Activated CD4-positive, alpha-beta T cell treated with anti-CD3 and anti-CD28 coated beads for 36 hours (primary cell): Measurements from ENCODE around the gene NEURL1. TPM values are rescaled to one million over a fixed set of nuclear protein-coding genes. Genes with fewer than 3 reads are reported as not detected.

Experiments
- ATAC-seq: fragments of 200-7000 bp; cut with Tn5 transposase; one replicate; pipeline ENCODE4 v1.10.0; 2021; ENCODE audit warnings: mild to moderate bottlenecking, moderate library complexity
- CTCF ChIA-PET: fragments of 350-600 bp; sonication (Branson Sonifier 250); formaldehyde crosslinking; loops from one replicate; lab custom pipeline; 2021; ENCODE audit warnings: antibody characterized with exemption; lab: Charles Lee
- POLR2A ChIA-PET: fragments of 350-600 bp; sonication (Branson Sonifier 250); formaldehyde crosslinking; loops from one replicate; lab custom pipeline; 2021; ENCODE audit warnings: antibody characterized with exemption, inconsistent platforms; lab: Charles Lee
- DNase-seq: peaks from one replicate; pipeline ENCODE4 v3.0.0-alpha.2; 2020
- H3K27ac Mint-ChIP-seq: one replicate; pipeline ENCODE4 v1.8.0; 2021; ENCODE audit warnings: mixed read lengths
- H3K27me3 Mint-ChIP-seq: one replicate; pipeline ENCODE4 v1.8.0; 2021; ENCODE audit warnings: mixed read lengths
- H3K36me3 Mint-ChIP-seq: one replicate; pipeline ENCODE4 v1.8.0; 2021; ENCODE audit warnings: low read depth, mixed read lengths
- H3K4me1 Mint-ChIP-seq: one replicate; pipeline ENCODE4 v1.8.0; 2021; ENCODE audit warnings: mixed read lengths
- H3K4me3 Mint-ChIP-seq: one replicate; pipeline ENCODE4 v1.8.0; 2021; ENCODE audit warnings: mild to moderate bottlenecking, moderate library complexity, mixed read lengths
- H3K9me3 Mint-ChIP-seq: one replicate; pipeline ENCODE4 v1.8.0; 2021; ENCODE audit warnings: low read depth, mixed read lengths
- intact Hi-C, 2 experiments: fragments of 100-400 bp; cut with DNase I in 1 of 2; cut with micrococcal nuclease in 1 of 2; formaldehyde crosslinking; loops; one replicate each; pipeline versions ENCODE4 v1.14.2 to v1.15.1; 2022 to 2024; cut with DNase I, micrococcal nuclease
- total RNA-seq, 2 experiments: library from RNA; stranded (reverse); gene quantifications; one replicate each; pipeline ENCODE4 v1.2.3, GENCODE V29; 2021

Gene NEURL1
- total RNA-seq, 2 experiments from 2014 or later = 2.3 to 2.4 TPM

DNA sequence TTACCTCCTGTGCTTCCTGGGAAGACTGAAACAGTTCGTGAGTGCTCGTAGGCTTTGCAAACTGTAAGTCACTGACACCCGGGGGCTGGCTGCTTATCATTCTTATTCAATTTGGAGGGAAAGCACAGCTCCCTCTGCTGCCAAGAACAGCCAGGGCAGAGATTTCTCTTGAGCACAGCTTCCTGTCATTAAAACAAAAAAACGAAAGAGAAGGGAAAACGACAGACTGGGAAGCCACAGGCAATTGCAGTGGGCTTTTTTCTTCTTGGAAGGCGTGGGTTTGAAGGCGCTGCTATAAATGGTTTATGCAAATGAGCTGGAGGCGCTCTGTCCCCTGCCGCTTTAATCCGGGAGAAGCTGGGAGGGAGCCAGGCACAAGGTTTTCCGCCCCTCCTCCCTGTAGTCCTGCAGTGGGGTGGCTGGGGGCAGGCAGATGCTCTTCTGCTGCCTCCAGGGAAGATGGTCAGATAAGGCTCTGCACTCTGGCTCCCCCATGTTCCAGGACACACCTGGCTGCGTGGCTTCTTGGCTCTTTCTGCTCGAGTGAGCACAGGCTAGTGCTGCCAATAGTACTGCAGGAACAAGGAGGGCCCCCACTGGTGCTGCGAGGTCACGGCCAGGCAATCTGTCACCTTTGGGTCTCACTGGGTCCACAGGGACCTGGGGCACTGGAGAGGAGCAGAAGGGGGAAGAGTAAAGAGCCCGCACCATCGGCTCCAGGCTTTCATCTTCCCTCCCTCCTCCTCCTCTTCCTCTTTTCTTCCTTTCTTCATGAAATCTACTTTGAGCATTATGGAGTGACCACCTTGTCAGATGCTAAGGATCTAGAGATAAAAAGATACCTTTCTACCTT lies 49.5 kb downstream of the NEURL1 start:
- Mint-ChIP-seq H3K4me1 (peaks cover 11% of the 10 kb centered on the region), H3K27ac (peak overlapping the region; percentile 10), H3K36me3 (no peaks in the 10 kb centered on the region), H3K9me3 (no peaks in the 10 kb centered on the region), H3K4me3 (peak overlapping the region; percentile 47), H3K27me3 (peaks cover 9% of the 10 kb centered on the region)
- ChIA-PET POLR2A (interaction anchor here (0.7 kb wide), 1 partner anchor 39 kb away, joined by 3 read pairs; no protein-coding TSS in a partner anchor), CTCF (interaction anchor here (0.7 to 1.7 kb wide), 7 partner anchors 12 to 33 kb away, joined by 3 to 7 read pairs (median 3); no protein-coding TSS in a partner anchor)
- DNase-seq = peak; percentile 69
- peak; percentile 78 for ATAC-seq
- intact Hi-C loops = no loop called here

DNA sequence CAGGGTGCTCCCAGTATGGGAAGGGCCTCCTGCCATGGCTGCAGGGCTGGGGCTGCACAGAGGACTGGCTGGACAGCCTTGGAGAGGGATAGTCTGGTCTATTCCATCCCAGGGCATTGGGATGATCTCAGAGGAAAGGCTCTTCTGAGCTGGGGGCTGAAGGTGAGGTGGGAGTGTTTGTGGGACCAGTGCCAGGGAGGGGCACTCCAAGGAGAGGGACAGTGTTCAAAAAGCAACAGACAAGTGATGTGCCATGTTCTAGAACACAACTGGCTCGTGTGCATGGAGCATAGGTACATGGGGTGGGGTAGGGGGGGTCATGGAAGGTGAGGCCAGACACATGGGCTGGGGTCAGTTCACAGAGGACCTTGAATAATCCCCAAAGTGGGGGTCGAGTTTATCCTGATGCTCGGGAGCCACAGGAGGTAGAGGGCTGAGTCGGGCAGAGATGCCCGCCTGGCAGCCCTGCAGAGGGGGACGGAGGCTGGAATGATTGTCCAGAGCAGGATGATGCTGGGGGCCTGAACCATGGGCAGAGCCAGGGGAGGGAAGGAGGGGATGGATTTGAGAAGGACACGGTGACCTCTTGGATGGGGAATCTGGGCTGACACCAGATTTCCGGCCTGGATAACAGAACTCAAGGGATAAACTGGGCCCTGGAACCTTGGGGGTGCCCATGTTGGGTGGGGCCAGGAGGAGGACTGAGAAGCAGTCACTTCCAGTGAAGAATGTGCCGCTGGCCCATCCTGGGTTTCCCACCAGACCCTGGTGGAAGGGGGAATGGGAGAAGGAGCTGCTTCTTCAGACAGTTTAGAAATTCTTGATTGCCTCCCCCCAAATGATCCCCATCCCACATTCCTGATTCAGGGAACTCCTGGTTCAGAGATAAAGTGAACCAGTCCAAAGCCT lies 50.4 kb downstream of the NEURL1 start:
- peaks cover 11% of the 10 kb centered on the region for H3K4me1 Mint-ChIP-seq
- no peak for DNase-seq
- ChIA-PET POLR2A (no interaction called here), CTCF (interaction anchor here (0.5 to 1.7 kb wide), 2 partner anchors 34 to 199 kb away, joined by 3 to 4 read pairs; no protein-coding TSS in a partner anchor)
- no peak overlapping the region for H3K27ac Mint-ChIP-seq
- intact Hi-C loops = no loop called here
- ATAC-seq = no peak
- no peaks in the 10 kb centered on the region for H3K36me3 Mint-ChIP-seq
- H3K27me3 Mint-ChIP-seq = peaks cover 9% of the 10 kb centered on the region
- H3K9me3 Mint-ChIP-seq = no peaks in the 10 kb centered on the region
- H3K4me3 Mint-ChIP-seq = no peak overlapping the region

DNA sequence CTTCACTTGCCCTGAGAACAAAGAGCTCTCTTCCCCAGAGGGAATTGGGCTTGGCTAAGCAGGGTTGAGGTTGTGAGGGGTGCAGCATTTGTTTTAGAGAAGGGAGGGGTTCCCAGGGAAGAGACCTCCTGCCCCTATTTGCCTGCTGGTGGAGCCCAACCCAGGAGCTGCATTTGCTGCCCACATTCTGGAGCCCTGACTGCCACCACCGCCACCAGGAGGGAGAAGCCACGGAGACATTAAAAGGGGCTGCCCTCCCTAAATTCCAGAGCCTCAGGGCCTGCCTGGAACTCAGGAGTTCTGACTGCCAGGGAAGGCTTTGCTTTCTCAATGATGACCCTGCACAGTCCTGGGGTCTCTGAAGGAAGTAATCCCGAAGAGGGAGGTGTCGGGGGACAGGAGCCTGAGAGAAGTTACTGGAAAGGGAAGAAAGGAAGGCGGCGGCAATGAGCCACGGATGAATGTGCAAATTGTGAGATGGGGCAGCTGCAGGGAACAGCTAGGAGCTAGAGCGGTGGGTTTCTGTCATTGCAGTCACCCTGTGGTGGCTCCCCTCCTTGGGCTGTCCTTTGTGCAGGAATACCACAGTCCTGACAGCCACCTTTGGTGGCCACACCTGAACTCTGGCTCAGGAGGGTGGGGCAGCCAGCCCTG lies 51.3 kb downstream of the NEURL1 start:
- Mint-ChIP-seq H3K9me3 (no peaks in the 10 kb centered on the region), H3K36me3 (no peaks in the 10 kb centered on the region), H3K4me3 (no peak overlapping the region), H3K27me3 (peaks cover 7% of the 10 kb centered on the region), H3K4me1 (peaks cover 11% of the 10 kb centered on the region), H3K27ac (no peak overlapping the region)
- DNase-seq (no peak), ATAC-seq (no peak)
- intact Hi-C loops = no loop called here
- ChIA-PET POLR2A (no interaction called here), CTCF (interaction anchor here (0.5 to 2.8 kb wide), 3 partner anchors 10 to 200 kb away, joined by 3 to 18 read pairs (median 3); no protein-coding TSS in a partner anchor)

DNA sequence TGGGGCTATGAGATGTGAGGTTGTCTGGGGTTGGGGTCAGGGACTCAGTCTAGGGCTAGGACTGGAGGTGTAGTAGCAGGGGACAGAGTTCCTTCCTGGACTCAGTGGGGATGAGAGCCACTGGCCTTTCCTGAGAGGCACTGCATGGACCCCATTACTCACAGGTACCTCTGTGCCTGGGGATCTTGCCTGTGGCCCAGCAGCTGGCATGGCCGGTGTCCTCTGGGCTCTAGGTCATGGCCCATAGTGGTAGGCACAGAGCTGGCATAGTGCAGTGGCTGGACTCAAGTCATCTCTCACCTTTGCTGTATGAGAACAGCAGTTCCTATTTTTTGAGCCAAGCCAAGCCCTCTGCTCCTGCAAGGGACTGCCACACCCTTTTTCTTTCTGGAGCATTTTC lies 51.9 kb downstream of the NEURL1 start:
- no peaks in the 10 kb centered on the region for H3K9me3 Mint-ChIP-seq
- peaks cover 7% of the 10 kb centered on the region for H3K27me3 Mint-ChIP-seq
- intact Hi-C loops = no loop called here
- CTCF ChIA-PET = interaction anchor here (0.7 to 2.8 kb wide), 4 partner anchors 9 to 60 kb away, joined by 3 to 18 read pairs (median 3); no protein-coding TSS in a partner anchor
- H3K4me1 Mint-ChIP-seq = peaks cover 11% of the 10 kb centered on the region
- POLR2A ChIA-PET = no interaction called here
- no peak for DNase-seq
- no peaks in the 10 kb centered on the region for H3K36me3 Mint-ChIP-seq
- no peak overlapping the region for H3K4me3 Mint-ChIP-seq
- H3K27ac Mint-ChIP-seq = no peak overlapping the region
- ATAC-seq = no peak

DNA sequence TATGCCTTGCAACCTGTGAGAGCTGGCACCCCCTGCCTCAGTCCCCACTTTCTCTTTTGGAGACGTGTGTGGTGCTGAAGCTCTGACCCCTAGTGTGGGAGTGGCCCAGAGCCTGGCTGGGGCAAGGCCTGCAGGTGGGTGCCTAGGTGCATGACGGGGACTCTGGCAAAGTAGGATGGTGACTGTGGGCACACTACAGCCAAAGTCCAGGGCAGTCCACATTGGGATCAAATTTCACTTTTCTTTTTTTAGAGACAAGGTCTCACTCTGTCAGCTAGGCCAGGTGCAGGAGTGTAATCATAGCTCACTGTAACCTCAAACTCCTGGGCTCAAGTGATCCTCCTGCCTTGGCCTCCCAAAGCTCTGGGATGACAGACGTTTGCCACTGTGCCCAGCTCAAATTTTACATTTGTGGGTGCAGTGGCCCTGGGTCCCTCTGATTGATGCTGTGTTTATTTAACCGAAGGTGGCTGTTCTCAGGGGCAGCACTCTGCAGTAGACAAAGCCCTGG lies 52.3 kb downstream of the NEURL1 start:
- Mint-ChIP-seq H3K36me3 (no peaks in the 10 kb centered on the region), H3K27me3 (peaks cover 7% of the 10 kb centered on the region), H3K4me1 (peaks cover 11% of the 10 kb centered on the region), H3K4me3 (no peak overlapping the region), H3K9me3 (no peaks in the 10 kb centered on the region), H3K27ac (no peak overlapping the region)
- ChIA-PET CTCF (interaction anchor here (0.7 to 2.8 kb wide), 4 partner anchors 9 to 60 kb away, joined by 3 to 18 read pairs (median 3); no protein-coding TSS in a partner anchor), POLR2A (no interaction called here)
- DNase-seq = no peak
- no peak for ATAC-seq
- intact Hi-C loops = no loop called here

DNA sequence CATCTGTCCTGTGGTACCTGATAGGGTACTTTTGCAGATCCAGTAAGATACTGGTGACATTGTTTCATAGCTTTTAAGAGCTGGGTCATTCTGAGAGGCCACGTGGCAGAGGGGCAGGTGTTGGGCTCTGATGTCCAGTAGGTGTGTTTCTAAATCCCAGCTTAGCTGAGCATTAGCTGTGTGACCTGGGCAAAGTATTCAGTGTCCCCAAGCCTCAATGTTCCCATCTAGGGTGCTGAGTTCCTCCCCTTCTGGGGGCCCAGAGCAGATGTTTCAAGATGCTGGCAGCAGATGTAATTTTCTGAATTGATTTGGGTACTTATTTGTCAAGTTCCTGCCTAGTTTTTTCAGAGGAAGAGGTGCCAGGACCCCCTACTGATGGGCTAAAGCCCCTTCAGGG lies 52.9 kb downstream of the NEURL1 start:
- intact Hi-C loops = no loop called here
- ChIA-PET POLR2A (no interaction called here), CTCF (interaction anchor here (0.8 to 2.8 kb wide), 3 partner anchors 18 to 140 kb away, joined by 3 to 18 read pairs (median 3); no protein-coding TSS in a partner anchor)
- no peak overlapping the region for H3K27ac Mint-ChIP-seq
- ATAC-seq = no peak
- no peaks in the 10 kb centered on the region for H3K9me3 Mint-ChIP-seq
- H3K27me3 Mint-ChIP-seq = peaks cover 3% of the 10 kb centered on the region
- no peak overlapping the region for H3K4me3 Mint-ChIP-seq
- no peaks in the 10 kb centered on the region for H3K36me3 Mint-ChIP-seq
- peaks cover 11% of the 10 kb centered on the region for H3K4me1 Mint-ChIP-seq
- DNase-seq = no peak

DNA sequence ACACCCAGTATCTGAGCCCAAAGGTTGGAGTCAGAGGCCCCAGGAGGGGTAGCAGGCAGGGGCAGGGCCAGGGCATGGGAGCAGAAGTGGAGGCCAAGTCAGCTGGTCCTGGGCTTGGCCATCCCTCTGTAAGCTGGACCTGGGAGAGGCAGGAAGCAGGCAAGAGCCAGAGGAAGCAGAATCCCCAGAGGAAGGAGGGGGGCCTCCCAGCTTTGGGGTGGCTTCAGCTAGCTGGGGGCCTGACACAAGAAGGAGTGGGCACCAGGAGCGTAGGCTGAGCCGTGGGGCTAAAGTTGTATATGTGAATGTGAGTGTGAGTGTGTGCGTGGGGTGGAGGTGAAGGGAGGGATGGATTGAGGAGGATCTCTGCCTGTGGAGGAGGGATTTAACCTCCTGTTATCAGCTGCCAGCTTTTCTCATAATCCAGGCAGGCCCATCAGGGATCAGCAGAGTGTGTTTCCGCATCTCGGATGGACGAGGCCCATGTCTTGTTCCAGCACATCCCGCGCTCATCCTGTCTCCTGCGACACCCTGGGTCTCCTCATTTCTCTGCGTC lies 54.0 kb downstream of the NEURL1 start:
- Mint-ChIP-seq H3K27me3 (peaks cover 3% of the 10 kb centered on the region), H3K9me3 (no peaks in the 10 kb centered on the region), H3K4me3 (no peak overlapping the region), H3K27ac (no peak overlapping the region), H3K4me1 (peaks cover 9% of the 10 kb centered on the region), H3K36me3 (no peaks in the 10 kb centered on the region)
- no peak for ATAC-seq
- no peak for DNase-seq
- intact Hi-C loops = no loop called here
- ChIA-PET POLR2A (interaction anchor here (0.6 kb wide), 1 partner anchor 435 kb away, joined by 12 read pairs; no protein-coding TSS in a partner anchor), CTCF (interaction anchor here (0.6 to 2.8 kb wide), 2 partner anchors 17 to 80 kb away, joined by 4 to 18 read pairs; no protein-coding TSS in a partner anchor)

DNA sequence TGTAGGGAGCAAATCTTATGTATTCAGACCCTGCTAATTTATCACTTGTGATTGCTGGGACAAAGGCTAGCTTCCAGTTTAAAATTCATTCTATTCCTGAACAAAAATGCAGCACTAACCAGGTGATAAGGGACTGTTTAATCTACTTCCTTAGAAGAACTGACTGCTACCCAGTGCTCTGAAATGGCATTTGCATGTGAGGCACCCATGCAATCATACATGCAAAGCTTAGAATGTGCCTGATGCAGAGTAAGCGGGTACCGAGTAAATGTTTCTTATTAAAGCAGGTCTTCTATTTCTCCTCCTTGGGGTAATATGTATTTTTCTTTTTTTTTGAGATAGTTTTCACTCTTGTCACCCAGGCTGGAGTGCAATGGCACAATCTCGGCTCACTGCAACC lies 54.5 kb downstream of the NEURL1 start:
- ATAC-seq (no peak), DNase-seq (no peak)
- ChIA-PET POLR2A (interaction anchor here (0.6 kb wide), 1 partner anchor 435 kb away, joined by 12 read pairs; no protein-coding TSS in a partner anchor), CTCF (no interaction called here)
- Mint-ChIP-seq H3K27me3 (peaks cover 6% of the 10 kb centered on the region), H3K27ac (no peak overlapping the region), H3K4me1 (peaks cover 4% of the 10 kb centered on the region), H3K36me3 (no peaks in the 10 kb centered on the region), H3K9me3 (no peaks in the 10 kb centered on the region), H3K4me3 (no peak overlapping the region)
- intact Hi-C loops = no loop called here

DNA sequence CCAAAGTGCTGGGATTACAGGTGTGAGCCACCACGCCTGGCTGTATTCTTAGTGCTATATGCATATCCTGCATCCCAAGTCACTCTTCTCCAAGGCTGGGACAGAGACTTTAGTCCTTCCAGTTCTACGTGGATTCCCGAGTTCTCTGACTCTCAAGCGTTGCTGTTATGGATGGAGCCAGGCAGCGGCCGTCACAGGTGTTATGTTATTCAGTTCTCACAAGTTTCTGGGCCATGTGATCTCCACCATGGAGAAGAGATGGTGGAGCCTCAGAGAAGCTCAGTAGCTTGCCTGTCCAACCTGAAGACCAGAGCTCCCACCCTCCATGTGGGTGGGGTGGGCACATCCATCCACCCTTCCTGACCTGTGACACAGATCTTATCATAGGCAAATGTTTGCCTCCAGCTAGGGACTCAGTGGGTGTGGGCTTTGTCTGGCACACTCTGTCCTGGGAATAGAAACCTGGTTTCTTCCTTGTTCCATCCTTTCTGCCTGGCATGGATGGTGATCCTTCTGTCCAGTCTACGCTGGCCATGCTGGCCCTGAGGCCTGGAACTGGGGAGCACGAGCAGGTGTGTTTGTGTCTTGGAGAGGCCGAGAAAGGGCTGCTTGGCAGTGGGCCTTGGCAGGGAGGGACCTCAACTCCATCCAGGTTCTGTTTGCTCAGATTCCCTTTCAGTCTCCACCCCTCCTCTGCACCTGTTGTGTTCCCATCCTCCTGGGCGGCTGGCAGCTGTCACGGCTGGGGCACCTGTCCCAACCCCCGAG lies 55.3 kb downstream of the NEURL1 start:
- Mint-ChIP-seq H3K4me1 (peaks cover 8% of the 10 kb centered on the region), H3K36me3 (no peaks in the 10 kb centered on the region), H3K9me3 (no peaks in the 10 kb centered on the region), H3K4me3 (no peak overlapping the region), H3K27ac (no peak overlapping the region), H3K27me3 (peaks cover 4% of the 10 kb centered on the region)
- no peak for ATAC-seq
- intact Hi-C loops = no loop called here
- DNase-seq = no peak
- ChIA-PET POLR2A (no interaction called here), CTCF (no interaction called here)

DNA sequence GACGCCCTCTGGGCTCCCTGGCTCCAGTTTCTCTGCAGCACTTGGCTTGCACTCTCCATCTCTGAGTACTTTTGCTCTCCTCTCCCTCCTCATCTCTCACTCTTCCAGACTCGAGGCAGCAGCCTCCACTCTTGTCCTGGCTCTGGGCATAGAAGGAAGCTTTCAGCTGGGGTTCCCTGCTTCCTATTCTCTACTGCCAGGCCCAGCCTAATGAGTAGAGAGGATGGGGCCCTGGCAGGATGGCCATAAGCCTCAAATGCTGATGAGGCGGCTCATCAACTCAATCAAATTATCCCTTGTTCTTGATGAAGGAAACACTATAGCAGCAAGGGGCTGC lies 55.8 kb downstream of the NEURL1 start:
- intact Hi-C loops = no loop called here
- ATAC-seq (no peak), DNase-seq (no peak)
- peaks cover 7% of the 10 kb centered on the region for H3K27me3 Mint-ChIP-seq
- CTCF ChIA-PET = no interaction called here
- peaks cover 13% of the 10 kb centered on the region for H3K4me1 Mint-ChIP-seq
- H3K27ac Mint-ChIP-seq = no peak overlapping the region
- no peak overlapping the region for H3K4me3 Mint-ChIP-seq
- no peaks in the 10 kb centered on the region for H3K36me3 Mint-ChIP-seq
- POLR2A ChIA-PET = no interaction called here
- no peaks in the 10 kb centered on the region for H3K9me3 Mint-ChIP-seq
